Measurements from ENCODE around the gene PRSS56. TPM values are rescaled to one million over a fixed set of nuclear protein-coding genes. Genes with fewer than 3 reads are reported as not detected.

The PRSS56 gene
- total and polyA plus RNA-seq, 3 donors from 2014 or later, result 0.86 to 1.2 (median 0.87) TPM

DNA sequence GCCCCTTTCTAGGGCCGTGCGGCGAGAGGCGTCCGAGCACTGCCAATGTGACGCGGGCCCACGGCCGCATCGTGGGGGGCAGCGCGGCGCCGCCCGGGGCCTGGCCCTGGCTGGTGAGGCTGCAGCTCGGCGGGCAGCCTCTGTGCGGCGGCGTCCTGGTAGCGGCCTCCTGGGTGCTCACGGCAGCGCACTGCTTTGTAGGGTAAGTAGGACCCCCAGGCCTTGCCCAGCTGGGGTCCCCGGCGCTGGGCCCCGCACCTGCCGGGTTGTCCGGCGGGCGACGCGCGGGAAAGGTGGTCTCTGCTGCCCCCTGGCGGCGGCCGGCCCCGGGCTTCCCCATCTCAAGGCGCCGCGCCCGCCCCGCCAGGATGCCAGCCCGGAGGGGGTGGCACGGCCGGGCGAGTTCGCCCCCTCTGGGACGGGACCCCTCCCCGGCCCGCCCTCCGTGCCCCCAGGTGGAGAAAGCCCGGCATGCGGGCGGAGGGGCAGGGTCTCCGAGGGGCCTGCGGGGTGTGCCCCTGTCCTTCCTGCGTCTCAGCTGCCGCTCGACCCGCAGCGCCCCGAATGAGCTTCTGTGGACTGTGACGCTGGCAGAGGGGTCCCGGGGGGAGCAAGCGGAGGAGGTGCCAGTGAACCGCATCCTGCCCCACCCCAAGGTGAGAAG is 1.9 kb downstream of the PRSS56 start:
- WGBS, 2 donors, result 0 to 2% methylated on average over 1 to 9 of the region's 66 CpGs
- no peak for TF ChIP-seq POLR2A (IDR thresholded peaks at IDR 0.05)
- TF ChIP-seq, protein P1, sequence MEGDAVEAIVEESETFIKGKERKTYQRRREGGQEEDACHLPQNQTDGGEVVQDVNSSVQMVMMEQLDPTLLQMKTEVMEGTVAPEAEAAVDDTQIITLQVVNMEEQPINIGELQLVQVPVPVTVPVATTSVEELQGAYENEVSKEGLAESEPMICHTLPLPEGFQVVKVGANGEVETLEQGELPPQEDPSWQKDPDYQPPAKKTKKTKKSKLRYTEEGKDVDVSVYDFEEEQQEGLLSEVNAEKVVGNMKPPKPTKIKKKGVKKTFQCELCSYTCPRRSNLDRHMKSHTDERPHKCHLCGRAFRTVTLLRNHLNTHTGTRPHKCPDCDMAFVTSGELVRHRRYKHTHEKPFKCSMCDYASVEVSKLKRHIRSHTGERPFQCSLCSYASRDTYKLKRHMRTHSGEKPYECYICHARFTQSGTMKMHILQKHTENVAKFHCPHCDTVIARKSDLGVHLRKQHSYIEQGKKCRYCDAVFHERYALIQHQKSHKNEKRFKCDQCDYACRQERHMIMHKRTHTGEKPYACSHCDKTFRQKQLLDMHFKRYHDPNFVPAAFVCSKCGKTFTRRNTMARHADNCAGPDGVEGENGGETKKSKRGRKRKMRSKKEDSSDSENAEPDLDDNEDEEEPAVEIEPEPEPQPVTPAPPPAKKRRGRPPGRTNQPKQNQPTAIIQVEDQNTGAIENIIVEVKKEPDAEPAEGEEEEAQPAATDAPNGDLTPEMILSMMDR (IDR thresholded peaks at IDR 0.05), result peak; percentile 84 to 99 (median 87)
- H3K27me3 ChIP-seq, result no peaks in the 10 kb centered on the region
- H3K9me3 ChIP-seq, result no peaks in the 10 kb centered on the region
- H3K36me3 ChIP-seq (ENCODE audit: low read depth, missing control alignments), result no peaks in the 10 kb centered on the region
- intact Hi-C loops (cut with DNase I; ENCODE audit: low total_unique reads), result no loop called here
- H3K4me1 ChIP-seq, result peaks cover 8% of the 10 kb centered on the region
- DNase-seq, result peak; percentile 74
- H3K27ac ChIP-seq, result no peak overlapping the region
- peak overlapping the region; percentile 12 to 32 for H3K4me3 ChIP-seq

DNA sequence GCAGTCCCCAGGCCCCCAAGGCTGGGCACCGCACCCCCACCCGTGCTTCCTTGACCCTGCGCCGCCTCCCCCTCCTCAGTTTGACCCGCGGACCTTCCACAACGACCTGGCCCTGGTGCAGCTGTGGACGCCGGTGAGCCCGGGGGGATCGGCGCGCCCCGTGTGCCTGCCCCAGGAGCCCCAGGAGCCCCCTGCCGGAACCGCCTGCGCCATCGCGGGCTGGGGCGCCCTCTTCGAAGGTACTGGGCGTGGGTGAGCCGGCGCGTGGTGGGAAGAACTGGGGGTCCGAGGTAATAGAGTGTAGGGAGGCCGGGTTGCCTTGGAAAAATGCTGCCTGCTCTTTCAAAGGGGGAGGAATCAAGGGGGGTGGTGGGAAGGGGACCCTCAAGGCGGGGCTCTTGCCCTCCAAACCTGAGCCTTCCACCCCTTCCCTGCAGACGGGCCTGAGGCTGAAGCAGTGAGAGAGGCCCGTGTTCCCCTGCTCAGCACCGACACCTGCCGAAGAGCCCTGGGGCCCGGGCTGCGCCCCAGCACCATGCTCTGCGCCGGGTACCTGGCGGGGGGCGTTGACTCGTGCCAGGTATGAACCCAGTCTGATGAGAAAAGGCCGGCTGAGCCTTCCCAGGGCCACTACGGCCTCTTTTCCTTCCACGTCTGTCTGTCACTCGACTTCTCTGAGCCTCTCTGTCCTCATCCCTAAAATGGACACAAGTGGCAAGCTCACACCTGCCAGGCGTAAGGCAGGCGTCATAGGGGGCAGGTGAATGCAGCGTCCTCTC is 2.6 kb downstream of the PRSS56 start:
- WGBS, 2 donors, result 10 to 16% methylated on average over 15 to 28 of the region's 46 CpGs

DNA sequence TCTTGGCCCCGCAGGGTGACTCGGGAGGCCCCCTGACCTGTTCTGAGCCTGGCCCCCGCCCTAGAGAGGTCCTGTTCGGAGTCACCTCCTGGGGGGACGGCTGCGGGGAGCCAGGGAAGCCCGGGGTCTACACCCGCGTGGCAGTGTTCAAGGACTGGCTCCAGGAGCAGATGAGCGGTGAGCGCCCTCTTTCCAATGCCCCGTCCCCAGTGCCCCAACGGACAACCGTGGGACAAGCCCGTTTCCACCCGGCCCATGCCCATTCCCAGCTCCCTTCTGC is 3.2 kb downstream of the PRSS56 start:
- Histone ChIP-seq H3K36me3 (ENCODE audit: low read depth, missing control alignments) (no peaks in the 10 kb centered on the region), H3K27ac (no peak overlapping the region), H3K9me3 (no peaks in the 10 kb centered on the region), H3K4me1 (peaks cover 8% of the 10 kb centered on the region), H3K4me3 (peak overlapping the region in 1 of 2 donors; percentile 32), H3K27me3 (no peaks in the 10 kb centered on the region)
- DNase-seq, result no peak
- TF ChIP-seq, protein P1 (IDR thresholded peaks at IDR 0.05), result no peak
- no peak for TF ChIP-seq POLR2A (IDR thresholded peaks at IDR 0.05)
- intact Hi-C loops (cut with DNase I; ENCODE audit: low total_unique reads), result no loop called here
- 6 to 13% methylated on average over 12 to 15 of the region's 16 CpGs for WGBS, 2 donors

More for the DNA sequence above, 2.6 kb downstream of the PRSS56 start:
- Histone ChIP-seq H3K4me3 (peak overlapping the region; percentile 12 to 32), H3K27ac (no peak overlapping the region), H3K27me3 (no peaks in the 10 kb centered on the region), H3K9me3 (no peaks in the 10 kb centered on the region), H3K4me1 (peaks cover 8% of the 10 kb centered on the region), H3K36me3 (ENCODE audit: low read depth, missing control alignments) (no peaks in the 10 kb centered on the region)
- intact Hi-C loops (cut with DNase I; ENCODE audit: low total_unique reads), result no loop called here
- TF ChIP-seq, protein P1 (IDR thresholded peaks at IDR 0.05), result no peak
- TF ChIP-seq POLR2A (IDR thresholded peaks at IDR 0.05), result no peak
- no peak for DNase-seq

DNA sequence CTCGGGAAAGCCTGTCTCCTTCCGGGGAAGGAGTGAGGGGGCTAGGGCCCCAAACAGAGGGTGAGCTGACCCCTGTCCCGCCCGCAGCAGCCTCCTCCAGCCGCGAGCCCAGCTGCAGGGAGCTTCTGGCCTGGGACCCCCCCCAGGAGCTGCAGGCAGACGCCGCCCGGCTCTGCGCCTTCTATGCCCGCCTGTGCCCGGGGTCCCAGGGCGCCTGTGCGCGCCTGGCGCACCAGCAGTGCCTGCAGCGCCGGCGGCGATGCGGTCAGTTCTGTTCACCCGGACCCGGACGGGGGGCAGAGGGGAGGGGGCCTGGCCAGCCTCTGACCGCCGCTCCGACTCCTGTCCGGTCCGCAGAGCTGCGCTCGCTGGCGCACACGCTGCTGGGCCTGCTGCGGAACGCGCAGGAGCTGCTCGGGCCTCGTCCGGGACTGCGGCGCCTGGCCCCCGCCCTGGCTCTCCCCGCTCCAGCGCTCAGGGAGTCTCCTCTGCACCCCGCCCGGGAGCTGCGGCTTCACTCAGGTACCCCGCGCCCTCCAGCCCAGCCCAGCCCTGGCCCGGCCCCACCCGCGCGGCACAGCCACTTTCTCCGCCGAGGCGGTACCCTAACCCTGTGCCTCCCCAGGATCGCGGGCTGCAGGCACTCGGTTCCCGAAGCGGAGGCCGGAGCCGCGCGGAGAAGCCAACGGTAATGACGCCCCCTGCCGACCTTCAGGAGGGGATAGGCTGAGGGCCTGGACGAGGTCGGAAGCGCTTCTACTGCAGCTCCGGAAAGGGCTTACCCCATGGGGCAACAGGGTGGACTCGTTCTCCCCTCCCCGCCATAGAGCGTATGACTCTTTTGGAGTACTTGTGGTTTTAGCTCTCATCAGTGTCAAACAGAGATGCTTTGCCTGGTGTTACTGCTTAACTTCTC is 3.8 kb downstream of the PRSS56 start:
- intact Hi-C loops (cut with DNase I; ENCODE audit: low total_unique reads), result no loop called here
- DNase-seq, result peak; percentile 43
- 0 to 1% methylated on average over 2 to 74 of the region's 75 CpGs for WGBS, 2 donors
- H3K36me3 ChIP-seq (ENCODE audit: low read depth, missing control alignments), result no peaks in the 10 kb centered on the region
- no peak overlapping the region for H3K27ac ChIP-seq
- no peaks in the 10 kb centered on the region for H3K9me3 ChIP-seq
- no peaks in the 10 kb centered on the region for H3K27me3 ChIP-seq
- H3K4me3 ChIP-seq, result peak overlapping the region; percentile 21 to 32
- peaks cover 8% of the 10 kb centered on the region for H3K4me1 ChIP-seq
- TF ChIP-seq, protein P1 (IDR thresholded peaks at IDR 0.05), result peak in 1 of 3 experiments; percentile 5
- no peak for TF ChIP-seq POLR2A (IDR thresholded peaks at IDR 0.05)

Measured in testis (tissue), 3 donors.